ENCODE measurements around the gene TNFRSF18. TPM values are rescaled to one million over a fixed set of nuclear protein-coding genes. Genes with fewer than 3 reads are reported as not detected.

TNFRSF18 gene
- total RNA-seq, 3 donors from 2014 or later, result 1.6 to 2.2 (median 2.2) TPM

- Histone ChIP-seq H3K9me3 (no peaks in the 10 kb centered on the region), H3K4me1 (ENCODE audit: low read depth) (peaks cover 6% of the 10 kb centered on the region), H3K36me3 (ENCODE audit: low read depth) (no peaks in the 10 kb centered on the region), H3K4me3 (no peak overlapping the region)
- ATAC-seq (peak; percentile 12), DNase-seq (peak; percentile 30 to 66 (median 64))
- no peak for TF ChIP-seq CTCF (IDR thresholded peaks at IDR 0.05)
- intact Hi-C loops (cut with DNase I, micrococcal nuclease), result no loop called here
These were observed 35.9 kb downstream of the TNFRSF18 start for GRCh38 chr1:1170215-1171091.

- no peaks in the 10 kb centered on the region for H3K36me3 ChIP-seq (ENCODE audit: low read depth)
- peak; percentile 25 to 60 (median 52) for DNase-seq
- peaks cover 6% of the 10 kb centered on the region for H3K4me1 ChIP-seq (ENCODE audit: low read depth)
- peak; percentile 4 for ATAC-seq
- intact Hi-C loops (cut with DNase I, micrococcal nuclease), result no loop called here
- H3K9me3 ChIP-seq, result no peaks in the 10 kb centered on the region
- TF ChIP-seq CTCF (IDR thresholded peaks at IDR 0.05), result no peak
- no peak overlapping the region for H3K4me3 ChIP-seq
These were observed 36.8 kb downstream of the TNFRSF18 start for GRCh38 chr1:1169429-1170214.

GRCh38 chr1:1168451-1169411 is 37.7 kb downstream of the TNFRSF18 start:
- Histone ChIP-seq H3K4me3 (no peak overlapping the region), H3K9me3 (no peaks in the 10 kb centered on the region), H3K36me3 (ENCODE audit: low read depth) (no peaks in the 10 kb centered on the region), H3K4me1 (ENCODE audit: low read depth) (peaks cover 6% of the 10 kb centered on the region)
- ATAC-seq (no peak), DNase-seq (peak; percentile 21 to 56 (median 46))
- intact Hi-C loops (cut with DNase I, micrococcal nuclease), result no loop called here
- TF ChIP-seq CTCF (IDR thresholded peaks at IDR 0.05), result no peak

GRCh38 chr1:1167841-1168450 is 38.4 kb downstream of the TNFRSF18 start:
- Histone ChIP-seq H3K4me3 (no peak overlapping the region), H3K36me3 (ENCODE audit: low read depth) (no peaks in the 10 kb centered on the region), H3K4me1 (ENCODE audit: low read depth) (peaks cover 6% of the 10 kb centered on the region), H3K9me3 (no peaks in the 10 kb centered on the region)
- DNase-seq (peak; percentile 12 to 50 (median 47)), ATAC-seq (no peak)
- intact Hi-C loops (cut with DNase I, micrococcal nuclease), result no loop called here
- TF ChIP-seq CTCF (IDR thresholded peaks at IDR 0.05), result no peak
